Loucy (cell line): Measurements from ENCODE around the gene SAMD4B.
A peak's percentile ranks its signal among the peaks of the same experiment; 100 is the strongest.

Experiments used
- H2AFZ ChIP-seq: fragments of 200-600 bp; sonication (generic); 2 replicates; pipeline ENCODE4 v1.6.0; 2016; ENCODE audit warnings: antibody characterized with exemption, mild to moderate bottlenecking, low read length, moderate library complexity
- H3F3A ChIP-seq: fragments of 200-600 bp; 2 replicates; pipeline ENCODE4 v1.6.0; 2016; ENCODE audit warnings: antibody characterized with exemption, low read depth, mild to moderate bottlenecking
- H3K27me3 ChIP-seq: fragments of 200-600 bp; sonication (generic); 2 replicates; pipeline ENCODE4 v1.6.1; 2014; ENCODE audit warnings: low read length, mild to moderate bottlenecking; ENCODE audit not compliant: insufficient read depth, poor library complexity, severe bottlenecking
- H3K36me3 ChIP-seq: fragments of 200-600 bp; sonication (generic); 2 replicates; pipeline ENCODE4 v1.6.1; 2016; ENCODE audit warnings: low read length; ENCODE audit not compliant: insufficient read depth
- H3K4me1 ChIP-seq: fragments of 200-600 bp; sonication (generic); 2 replicates; pipeline ENCODE4 v1.5.1; 2014; ENCODE audit warnings: low read length, mild to moderate bottlenecking; ENCODE audit not compliant: insufficient read depth, poor library complexity, severe bottlenecking
- H3K4me2 ChIP-seq: fragments of 200-600 bp; sonication (generic); 2 replicates; pipeline ENCODE4 v1.6.0; 2014; ENCODE audit warnings: antibody characterized with exemption, low read length, low read depth, mild to moderate bottlenecking; ENCODE audit not compliant: poor library complexity, severe bottlenecking
- H3K4me3 ChIP-seq: fragments of 200-600 bp; sonication (generic); 2 replicates; pipeline ENCODE4 v1.5.1; 2014; ENCODE audit warnings: low read length, mild to moderate bottlenecking, mixed read lengths; ENCODE audit not compliant: poor library complexity, severe bottlenecking
- H3K79me2 ChIP-seq: fragments of 200-600 bp; sonication (generic); 2 replicates; pipeline ENCODE4 v1.6.1; 2014; ENCODE audit warnings: low read length; ENCODE audit not compliant: insufficient read depth
- H3K9ac ChIP-seq: fragments of 200-600 bp; sonication (generic); 2 replicates; pipeline ENCODE4 v1.6.0; 2014; ENCODE audit warnings: mild to moderate bottlenecking, low read depth, low read length, moderate library complexity; ENCODE audit not compliant: poor library complexity, severe bottlenecking
- H3K9me2 ChIP-seq: fragments of 200-600 bp; sonication (generic); replicated peaks from 2 replicates; pipeline ENCODE4 v1.6.1; 2016; ENCODE audit warnings: low read depth, low read length, mixed read lengths
- H3K9me3 ChIP-seq: fragments of 200-600 bp; sonication (generic); 2 replicates; pipeline ENCODE4 v1.6.1; 2014; ENCODE audit warnings: mild to moderate bottlenecking, antibody characterized with exemption, low read length, low read depth; ENCODE audit not compliant: insufficient read depth
- H4K20me1 ChIP-seq: fragments of 200-600 bp; sonication (generic); 2 replicates; pipeline ENCODE4 v1.6.0; 2014; ENCODE audit warnings: antibody characterized with exemption, low read length, mild to moderate bottlenecking; ENCODE audit not compliant: insufficient read depth, poor library complexity, severe bottlenecking
- EZH2phosphoT487 ChIP-seq: fragments of 200-600 bp; IDR thresholded peaks from 2 replicates; pipeline ENCODE4 v1.6.1; 2018; ENCODE audit warnings: antibody characterized with exemption, mild to moderate bottlenecking, moderate library complexity, borderline replicate concordance
- TF ChIP-seq, protein P1 (sequence below): fragments of 200-600 bp; sonication (generic); conservative IDR thresholded peaks from 2 replicates; pipeline ENCODE4 v1.5.1; 2014; ENCODE audit warnings: mild to moderate bottlenecking, antibody characterized with exemption, low read length

The SAMD4B gene

DNA sequence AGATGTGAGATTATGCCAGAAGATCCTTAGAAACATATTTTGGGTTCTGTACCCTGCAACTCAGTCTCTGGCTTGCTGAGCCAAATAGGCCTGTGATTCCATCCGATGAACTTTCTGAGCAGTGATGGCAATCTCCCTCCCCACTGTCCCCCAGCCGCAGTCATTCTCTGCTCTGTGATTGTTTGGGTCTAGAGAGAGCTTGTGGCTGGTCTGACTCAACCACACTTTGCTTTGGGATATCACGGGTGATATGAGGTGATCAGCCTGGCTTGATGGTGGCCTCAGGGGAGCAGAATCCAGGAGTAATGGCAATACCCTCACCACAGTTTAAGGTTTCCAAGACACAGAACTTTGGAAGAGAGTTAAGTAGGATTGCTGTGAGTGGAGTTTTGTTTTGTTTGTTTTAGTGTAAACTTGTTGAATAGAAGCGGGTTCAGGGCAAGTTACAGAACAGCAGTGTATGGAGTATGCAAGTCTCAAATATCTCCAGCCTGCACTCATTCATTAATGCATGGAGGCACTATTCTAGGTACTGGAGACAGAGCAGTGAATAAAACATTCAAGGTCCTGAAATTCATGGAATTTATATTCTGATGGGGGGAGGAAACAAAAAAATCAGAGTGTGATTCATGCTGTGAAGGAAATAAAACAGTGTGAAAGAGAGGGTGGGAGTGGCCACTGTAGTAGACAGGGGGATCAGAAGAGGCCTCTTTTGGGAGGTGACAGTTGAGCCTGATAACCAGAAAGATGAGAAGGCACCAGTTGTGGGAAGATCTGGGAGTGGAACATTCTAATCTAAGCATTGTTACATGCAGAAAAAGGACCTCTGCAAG lies 5.3 kb downstream of the SAMD4B start:
- peaks cover 67% of the 10 kb centered on the region for H3K79me2 ChIP-seq
- no peaks in the 10 kb centered on the region for H3K9me3 ChIP-seq
- no peaks in the 10 kb centered on the region for H3K27me3 ChIP-seq
- no peaks in the 10 kb centered on the region for H3F3A ChIP-seq
- H3K36me3 ChIP-seq = peaks cover 10% of the 10 kb centered on the region; the same call in 1 of the 2 replicates
- H2AFZ ChIP-seq = no peak overlapping the region
- H3K4me2 ChIP-seq = peak overlapping the region; percentile 100
- H3K4me3 ChIP-seq = no peak overlapping the region
- peak overlapping the region; percentile 25 for H3K9ac ChIP-seq
- H4K20me1 ChIP-seq = peaks cover 57% of the 10 kb centered on the region
- TF ChIP-seq, protein P1, sequence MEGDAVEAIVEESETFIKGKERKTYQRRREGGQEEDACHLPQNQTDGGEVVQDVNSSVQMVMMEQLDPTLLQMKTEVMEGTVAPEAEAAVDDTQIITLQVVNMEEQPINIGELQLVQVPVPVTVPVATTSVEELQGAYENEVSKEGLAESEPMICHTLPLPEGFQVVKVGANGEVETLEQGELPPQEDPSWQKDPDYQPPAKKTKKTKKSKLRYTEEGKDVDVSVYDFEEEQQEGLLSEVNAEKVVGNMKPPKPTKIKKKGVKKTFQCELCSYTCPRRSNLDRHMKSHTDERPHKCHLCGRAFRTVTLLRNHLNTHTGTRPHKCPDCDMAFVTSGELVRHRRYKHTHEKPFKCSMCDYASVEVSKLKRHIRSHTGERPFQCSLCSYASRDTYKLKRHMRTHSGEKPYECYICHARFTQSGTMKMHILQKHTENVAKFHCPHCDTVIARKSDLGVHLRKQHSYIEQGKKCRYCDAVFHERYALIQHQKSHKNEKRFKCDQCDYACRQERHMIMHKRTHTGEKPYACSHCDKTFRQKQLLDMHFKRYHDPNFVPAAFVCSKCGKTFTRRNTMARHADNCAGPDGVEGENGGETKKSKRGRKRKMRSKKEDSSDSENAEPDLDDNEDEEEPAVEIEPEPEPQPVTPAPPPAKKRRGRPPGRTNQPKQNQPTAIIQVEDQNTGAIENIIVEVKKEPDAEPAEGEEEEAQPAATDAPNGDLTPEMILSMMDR = no peak
- TF ChIP-seq EZH2phosphoT487 = no peak
- no peaks in the 10 kb centered on the region for H3K9me2 ChIP-seq
- H3K4me1 ChIP-seq = peaks cover 56% of the 10 kb centered on the region

DNA sequence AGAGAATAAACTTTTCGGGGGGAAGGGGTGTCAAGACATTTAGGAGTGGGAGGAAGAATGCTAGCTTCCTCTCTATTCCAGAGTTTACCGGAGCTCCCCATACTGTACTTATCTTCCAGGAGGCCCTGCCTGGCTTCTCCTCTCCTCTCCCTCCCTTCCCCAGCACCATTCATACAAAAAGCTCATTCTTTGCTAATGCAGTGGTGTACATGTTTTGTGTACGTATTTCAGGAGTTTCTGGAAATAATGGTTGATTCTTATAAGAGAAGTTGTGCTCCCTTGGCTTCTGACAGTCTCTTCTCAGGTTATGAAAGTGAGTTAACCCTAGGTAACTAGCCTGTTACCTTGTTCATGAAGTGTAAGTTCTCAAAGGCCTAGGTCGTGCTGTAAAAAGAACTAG lies 7.1 kb downstream of the SAMD4B start:
- peaks cover 39% of the 10 kb centered on the region for H4K20me1 ChIP-seq
- H3K9ac ChIP-seq = peak overlapping the region; percentile 25
- no peaks in the 10 kb centered on the region for H3K9me2 ChIP-seq
- no peak overlapping the region for H3K4me3 ChIP-seq
- TF ChIP-seq, protein P1 = no peak
- no peak for TF ChIP-seq EZH2phosphoT487
- peaks cover 42% of the 10 kb centered on the region for H3K4me1 ChIP-seq
- no peaks in the 10 kb centered on the region for H3K27me3 ChIP-seq
- no peak overlapping the region for H3K4me2 ChIP-seq
- no peaks in the 10 kb centered on the region for H3F3A ChIP-seq
- H3K9me3 ChIP-seq = no peaks in the 10 kb centered on the region
- H3K36me3 ChIP-seq = peaks cover 19% of the 10 kb centered on the region; the same call in 1 of the 2 replicates
- H2AFZ ChIP-seq = no peak overlapping the region
- peaks cover 49% of the 10 kb centered on the region for H3K79me2 ChIP-seq

DNA sequence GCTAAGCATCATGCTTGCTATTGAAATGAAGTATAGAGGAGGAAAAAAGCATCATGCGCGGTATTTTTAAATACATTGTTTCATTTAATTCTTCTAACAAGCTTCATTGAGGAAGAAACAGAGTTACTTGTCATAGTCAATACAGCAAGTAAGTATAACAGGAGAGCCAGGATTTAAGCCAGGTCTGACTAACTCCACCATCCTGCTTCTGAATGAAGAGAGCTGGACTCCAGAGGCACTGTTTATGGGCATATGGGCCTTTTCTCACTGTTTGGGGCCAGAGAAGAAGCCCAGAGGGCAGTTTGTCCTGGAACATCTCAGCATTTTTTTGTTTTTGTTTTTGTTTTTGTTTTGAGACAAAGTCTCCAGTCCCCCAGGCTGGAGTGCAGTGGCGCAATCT lies 7.9 kb downstream of the SAMD4B start:
- no peak overlapping the region for H3K4me3 ChIP-seq
- H2AFZ ChIP-seq = no peak overlapping the region
- H3K9ac ChIP-seq = no peak overlapping the region
- H3K9me2 ChIP-seq = no peaks in the 10 kb centered on the region
- H4K20me1 ChIP-seq = peaks cover 34% of the 10 kb centered on the region
- H3K79me2 ChIP-seq = peaks cover 41% of the 10 kb centered on the region
- H3K36me3 ChIP-seq = peaks cover 25% of the 10 kb centered on the region; the same call in 1 of the 2 replicates
- no peaks in the 10 kb centered on the region for H3K9me3 ChIP-seq
- H3K4me2 ChIP-seq = no peak overlapping the region
- no peaks in the 10 kb centered on the region for H3F3A ChIP-seq
- TF ChIP-seq, protein P1 = no peak
- no peak for TF ChIP-seq EZH2phosphoT487
- H3K27me3 ChIP-seq = no peaks in the 10 kb centered on the region
- H3K4me1 ChIP-seq = peaks cover 34% of the 10 kb centered on the region
